ENCODE measurements around the gene FAM20C. TPM values are rescaled to one million over a fixed set of nuclear protein-coding genes. Genes with fewer than 3 reads are reported as not detected.

Gene FAM20C
- total RNA-seq, 1 donor from 2014 or later: 10.0 TPM

DNA sequence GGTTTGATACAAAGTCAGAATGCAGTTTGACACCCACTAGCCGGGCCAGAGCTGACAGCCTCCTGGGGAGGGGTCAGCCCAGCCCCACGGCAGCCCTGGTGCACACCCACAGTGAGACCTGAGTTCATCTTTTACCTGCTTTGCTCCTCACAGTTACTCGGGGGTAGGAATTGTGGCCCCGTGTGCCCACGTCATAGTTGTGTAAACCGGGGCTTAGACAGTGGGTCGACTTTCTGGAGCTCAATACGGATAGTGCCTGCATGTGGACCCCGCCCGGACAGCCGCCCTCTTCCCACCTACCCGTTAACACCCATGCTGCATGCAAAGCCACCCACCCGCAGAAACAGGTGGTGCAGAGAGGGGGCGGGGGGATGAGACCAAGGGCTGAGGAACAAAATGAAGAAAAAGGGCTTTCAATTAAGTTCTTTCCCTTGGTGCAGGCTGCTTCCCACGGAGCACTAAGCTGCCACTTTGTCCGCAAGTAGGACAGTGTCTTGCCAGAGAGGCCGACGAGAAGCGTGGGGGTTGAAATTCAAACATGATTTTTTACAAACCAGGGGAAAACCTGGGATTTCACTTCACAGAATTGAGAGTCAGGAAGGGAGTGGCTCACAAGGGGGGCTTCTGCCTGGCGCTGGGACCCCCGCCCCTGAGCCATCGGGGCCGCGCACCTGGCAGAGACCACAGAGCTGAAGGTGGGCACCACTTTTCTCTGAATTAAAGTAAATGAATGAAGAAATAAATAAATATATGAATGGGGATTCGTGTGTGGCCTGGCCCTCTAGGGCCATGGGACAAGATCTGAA is 73.0 kb downstream of the FAM20C start:
- H3K4me1 ChIP-seq (ENCODE audit: insufficient read depth, low read length): no peaks in the 10 kb centered on the region
- TF ChIP-seq, protein P1, sequence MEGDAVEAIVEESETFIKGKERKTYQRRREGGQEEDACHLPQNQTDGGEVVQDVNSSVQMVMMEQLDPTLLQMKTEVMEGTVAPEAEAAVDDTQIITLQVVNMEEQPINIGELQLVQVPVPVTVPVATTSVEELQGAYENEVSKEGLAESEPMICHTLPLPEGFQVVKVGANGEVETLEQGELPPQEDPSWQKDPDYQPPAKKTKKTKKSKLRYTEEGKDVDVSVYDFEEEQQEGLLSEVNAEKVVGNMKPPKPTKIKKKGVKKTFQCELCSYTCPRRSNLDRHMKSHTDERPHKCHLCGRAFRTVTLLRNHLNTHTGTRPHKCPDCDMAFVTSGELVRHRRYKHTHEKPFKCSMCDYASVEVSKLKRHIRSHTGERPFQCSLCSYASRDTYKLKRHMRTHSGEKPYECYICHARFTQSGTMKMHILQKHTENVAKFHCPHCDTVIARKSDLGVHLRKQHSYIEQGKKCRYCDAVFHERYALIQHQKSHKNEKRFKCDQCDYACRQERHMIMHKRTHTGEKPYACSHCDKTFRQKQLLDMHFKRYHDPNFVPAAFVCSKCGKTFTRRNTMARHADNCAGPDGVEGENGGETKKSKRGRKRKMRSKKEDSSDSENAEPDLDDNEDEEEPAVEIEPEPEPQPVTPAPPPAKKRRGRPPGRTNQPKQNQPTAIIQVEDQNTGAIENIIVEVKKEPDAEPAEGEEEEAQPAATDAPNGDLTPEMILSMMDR (IDR thresholded peaks at IDR 0.05; ENCODE audit: insufficient read depth, low read depth, low read length): no peak
- no peak for TF ChIP-seq EZH2 (IDR thresholded peaks at IDR 0.05; ENCODE audit: insufficient read depth, low read length)
- no peaks in the 10 kb centered on the region for H3K36me3 ChIP-seq (ENCODE audit: insufficient read depth, low read length)
- H3K9ac ChIP-seq (ENCODE audit: low read length): no peak overlapping the region
- no peak overlapping the region for H3K4me3 Mint-ChIP-seq (ENCODE audit: unreplicated experiment)
- H3K4me2 ChIP-seq (ENCODE audit: low read length): no peak overlapping the region
- H3K9me3 Mint-ChIP-seq (ENCODE audit: unreplicated experiment): peaks cover 28% of the 10 kb centered on the region
- H3K27ac ChIP-seq (ENCODE audit: low read depth, low read length): no peak overlapping the region
- no peak for DNase-seq (ENCODE audit: low read depth)
- peaks cover 12% of the 10 kb centered on the region for H3K9me3 ChIP-seq (ENCODE audit: insufficient read depth, low read depth, low read length)
- H3K79me2 ChIP-seq (ENCODE audit: insufficient read depth, low read length): no peaks in the 10 kb centered on the region
- peaks cover 19% of the 10 kb centered on the region for H3K27me3 Mint-ChIP-seq (ENCODE audit: low read depth, unreplicated experiment)
- no peak for FAIRE-seq
- peaks cover 5% of the 10 kb centered on the region for H4K20me1 ChIP-seq (ENCODE audit: insufficient read depth, low read length)
- no peak overlapping the region for H3K27ac Mint-ChIP-seq (ENCODE audit: unreplicated experiment)
- no peaks in the 10 kb centered on the region for H3K27me3 ChIP-seq (ENCODE audit: insufficient read depth, low read length)
- no peaks in the 10 kb centered on the region for H3K36me3 Mint-ChIP-seq (ENCODE audit: low read depth, unreplicated experiment)
- H2AFZ ChIP-seq (ENCODE audit: low read depth, low read length): no peak overlapping the region
- H3K4me1 Mint-ChIP-seq (ENCODE audit: low read depth, unreplicated experiment): no peaks in the 10 kb centered on the region
- no peak overlapping the region for H3K4me3 ChIP-seq (ENCODE audit: insufficient read depth, low read depth, low read length)

GRCh38 chr7:265998-266850 is 73.9 kb downstream of the FAM20C start:
- DNase-seq (ENCODE audit: low read depth): no peak
- TF ChIP-seq EZH2 (IDR thresholded peaks at IDR 0.05; ENCODE audit: insufficient read depth, low read length): no peak
- TF ChIP-seq, protein P1 (IDR thresholded peaks at IDR 0.05; ENCODE audit: insufficient read depth, low read depth, low read length): no peak
- H3K4me3 ChIP-seq (ENCODE audit: insufficient read depth, low read depth, low read length): no peak overlapping the region
- H2AFZ ChIP-seq (ENCODE audit: low read depth, low read length): no peak overlapping the region
- no peak overlapping the region for H3K27ac Mint-ChIP-seq (ENCODE audit: unreplicated experiment)
- H3K27me3 Mint-ChIP-seq (ENCODE audit: low read depth, unreplicated experiment): peaks cover 23% of the 10 kb centered on the region
- no peak overlapping the region for H3K27ac ChIP-seq (ENCODE audit: low read depth, low read length)
- H3K36me3 Mint-ChIP-seq (ENCODE audit: low read depth, unreplicated experiment): no peaks in the 10 kb centered on the region
- H3K4me3 Mint-ChIP-seq (ENCODE audit: unreplicated experiment): no peak overlapping the region
- H4K20me1 ChIP-seq (ENCODE audit: insufficient read depth, low read length): peaks cover 5% of the 10 kb centered on the region
- H3K79me2 ChIP-seq (ENCODE audit: insufficient read depth, low read length): no peaks in the 10 kb centered on the region
- H3K4me1 ChIP-seq (ENCODE audit: insufficient read depth, low read length): no peaks in the 10 kb centered on the region
- no peaks in the 10 kb centered on the region for H3K27me3 ChIP-seq (ENCODE audit: insufficient read depth, low read length)
- no peaks in the 10 kb centered on the region for H3K4me1 Mint-ChIP-seq (ENCODE audit: low read depth, unreplicated experiment)
- H3K4me2 ChIP-seq (ENCODE audit: low read length): no peak overlapping the region
- H3K9me3 ChIP-seq (ENCODE audit: insufficient read depth, low read depth, low read length): peaks cover 12% of the 10 kb centered on the region
- FAIRE-seq: no peak
- no peak overlapping the region for H3K9ac ChIP-seq (ENCODE audit: low read length)
- H3K9me3 Mint-ChIP-seq (ENCODE audit: unreplicated experiment): peaks cover 31% of the 10 kb centered on the region
- H3K36me3 ChIP-seq (ENCODE audit: insufficient read depth, low read length): no peaks in the 10 kb centered on the region

Measured in astrocyte (in vitro differentiated cells and primary cell).